ENCODE measurements around the gene S100A2. TPM values are rescaled to one million over a fixed set of nuclear protein-coding genes. Genes with fewer than 3 reads are reported as not detected.
A peak's percentile ranks its signal among the peaks of the same experiment; 100 is the strongest.

The S100A2 gene
- total and polyA plus RNA-seq, 2 of the 8 experiments (the other 6 are each of a cell fraction or from before 2014, with no cell fraction given): 0.86 TPM; not detected in 1

DNA sequence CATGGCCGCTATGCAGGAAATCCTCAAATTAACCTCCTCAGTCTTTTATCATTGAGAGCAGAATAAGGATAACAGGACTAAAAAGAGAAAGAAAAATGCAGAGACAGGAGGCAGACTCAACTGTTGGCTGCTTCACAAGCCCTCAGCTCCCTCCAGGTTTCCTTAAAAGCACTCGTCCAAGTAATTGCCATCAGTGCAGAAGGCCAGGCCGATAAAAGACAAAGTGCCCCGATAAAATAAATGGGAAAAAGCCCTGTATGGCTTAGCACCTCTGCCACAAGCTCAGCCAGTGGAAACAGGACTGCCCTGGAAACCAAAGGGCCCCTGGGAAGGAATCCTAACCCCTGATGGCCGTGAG, 38.0 kb downstream of the S100A2 start:
- no peak for FAIRE-seq
- DNase-seq (ENCODE audit: low read depth in 1 of 2, low spot score in 2 of 2): no peak
- H3K14ac ChIP-seq (ENCODE audit: insufficient read length): no peak overlapping the region
- no peak overlapping the region for H2AFZ ChIP-seq (ENCODE audit: low read length)
- no peaks in the 10 kb centered on the region for H3K79me1 ChIP-seq (ENCODE audit: low read depth, low read length)
- peaks cover 6 to 9% (median 7%) of the 10 kb centered on the region in 4 experiments; a peak in 6 of 7 replicates for H3K4me1 ChIP-seq (replicated peaks in 1 of 4; ENCODE audit: control insufficient read depth in 3 of 4, insufficient read depth in 4 of 4, low read length in 3 of 4)
- H3K27me3 ChIP-seq (replicated peaks in 1 of 4; ENCODE audit: control insufficient read depth in 3 of 4, extremely low read depth in 1 of 4, insufficient read depth in 3 of 4, low read length in 3 of 4): no peaks in the 10 kb centered on the region
- H3K9me3 ChIP-seq (ENCODE audit: insufficient read depth in 2 of 2, low read depth in 1 of 2, low read length in 1 of 2): no peaks in the 10 kb centered on the region
- CTCF ChIA-PET (ENCODE audit: partially characterized antibody): interaction anchor here (0.7 to 4.1 kb wide), 7 partner anchors 9 to 175 kb away, joined by 3 to 19 read pairs (median 6); partner anchors contain the start of genes S100A1 and S100A13
- no peak overlapping the region for H2BK15ac ChIP-seq (ENCODE audit: low read length)
- no peak overlapping the region for H3K27ac ChIP-seq (ENCODE audit: low read depth, low read length)
- H4K91ac ChIP-seq (replicated peaks; ENCODE audit: insufficient read length, low read length): no peak overlapping the region
- H4K8ac ChIP-seq (ENCODE audit: extremely low read depth, insufficient read depth, low read length): no peak overlapping the region
- no peak overlapping the region for H2BK12ac ChIP-seq (ENCODE audit: low read depth, low read length)
- H2BK5ac ChIP-seq (ENCODE audit: low read depth, low read length): peak overlapping the region; percentile 30; the same call in 1 of the 2 replicates
- peaks cover 1% of the 10 kb centered on the region; the same call in 1 of the 2 replicates for H3K23me2 ChIP-seq (ENCODE audit: low read depth, low read length)
- H2BK20ac ChIP-seq (ENCODE audit: low read length): no peak overlapping the region
- no peak overlapping the region for H4K5ac ChIP-seq (ENCODE audit: insufficient read length, low read depth, low read length)
- H3K4me3 ChIP-seq (ENCODE audit: extremely low read depth in 1 of 4, insufficient read depth in 2 of 4, low read depth in 3 of 4, low read length in 4 of 4): no peak overlapping the region
- H4K20me1 ChIP-seq (replicated peaks in 1 of 2; ENCODE audit: control insufficient read depth in 1 of 2, insufficient read depth in 2 of 2, low read length in 2 of 2): no peaks in the 10 kb centered on the region
- H3K79me2 ChIP-seq (ENCODE audit: control insufficient read depth in 1 of 2, insufficient read depth in 2 of 2, low read length in 2 of 2): no peaks in the 10 kb centered on the region
- no peak overlapping the region; the same call in 1 of the 2 replicates for H3K18ac ChIP-seq (ENCODE audit: extremely low read depth, low read length)
- H2BK120ac ChIP-seq (replicated peaks; ENCODE audit: low read depth, low read length): no peak overlapping the region
- no peak overlapping the region for H3K56ac ChIP-seq (replicated peaks; ENCODE audit: insufficient read length, low read depth, low read length)
- WGBS, 2 experiments (ENCODE audit: extremely low coverage in 1 of 2, insufficient coverage in 1 of 2, insufficient read length in 1 of 2, insufficient replicate concordance in 2 of 2, low coverage in 1 of 2, low lambda C conversion rate in 2 of 2, missing lambda C conversion rate in 1 of 2): 88% methylated on average over 5 of the region's 5 CpGs; no CpG with 5 or more reads in 1 of the 2 experiments
- H3K4me2 ChIP-seq (ENCODE audit: insufficient read depth in 1 of 2, low read depth in 2 of 2, low read length in 2 of 2): no peak overlapping the region
- POLR2A ChIA-PET (ENCODE audit: partially characterized antibody): interaction anchor here (1.1 to 1.3 kb wide), 2 partner anchors 12 to 99 kb away, joined by 3 to 4 read pairs; no protein-coding TSS in a partner anchor
- H3K9ac ChIP-seq (replicated peaks in 1 of 4; ENCODE audit: extremely low read depth in 1 of 4, low read depth in 3 of 4, low read length in 3 of 4): no peak overlapping the region
- H3K36me3 ChIP-seq (ENCODE audit: control insufficient read depth in 2 of 4, insufficient read depth in 4 of 4, low read length in 3 of 4): no peaks in the 10 kb centered on the region
- no peak overlapping the region for H3K23ac ChIP-seq (ENCODE audit: insufficient read length)
- H2AK5ac ChIP-seq (ENCODE audit: low read depth, low read length): no peak overlapping the region
- no peak overlapping the region for H3K4ac ChIP-seq (replicated peaks; ENCODE audit: insufficient read length, low read depth, low read length)
- TF ChIP-seq EZH2 (IDR thresholded peaks at IDR 0.05; ENCODE audit: low read depth, low read length, severe bottlenecking) (no peak), RNF2 (IDR thresholded peaks at IDR 0.05; ENCODE audit: borderline replicate concordance, low read depth, low read length, missing control alignments, poor library complexity, severe bottlenecking) (no peak), RAD21 (IDR thresholded peaks at IDR 0.05 in 1 of 2, conservative IDR thresholded peaks at IDR 0.05 in 1 of 2; ENCODE audit: low read depth in 2 of 2, low read length in 2 of 2) (no peak), CHD2 (IDR thresholded peaks at IDR 0.05; ENCODE audit: low read length) (no peak)
- TF ChIP-seq, protein P1, sequence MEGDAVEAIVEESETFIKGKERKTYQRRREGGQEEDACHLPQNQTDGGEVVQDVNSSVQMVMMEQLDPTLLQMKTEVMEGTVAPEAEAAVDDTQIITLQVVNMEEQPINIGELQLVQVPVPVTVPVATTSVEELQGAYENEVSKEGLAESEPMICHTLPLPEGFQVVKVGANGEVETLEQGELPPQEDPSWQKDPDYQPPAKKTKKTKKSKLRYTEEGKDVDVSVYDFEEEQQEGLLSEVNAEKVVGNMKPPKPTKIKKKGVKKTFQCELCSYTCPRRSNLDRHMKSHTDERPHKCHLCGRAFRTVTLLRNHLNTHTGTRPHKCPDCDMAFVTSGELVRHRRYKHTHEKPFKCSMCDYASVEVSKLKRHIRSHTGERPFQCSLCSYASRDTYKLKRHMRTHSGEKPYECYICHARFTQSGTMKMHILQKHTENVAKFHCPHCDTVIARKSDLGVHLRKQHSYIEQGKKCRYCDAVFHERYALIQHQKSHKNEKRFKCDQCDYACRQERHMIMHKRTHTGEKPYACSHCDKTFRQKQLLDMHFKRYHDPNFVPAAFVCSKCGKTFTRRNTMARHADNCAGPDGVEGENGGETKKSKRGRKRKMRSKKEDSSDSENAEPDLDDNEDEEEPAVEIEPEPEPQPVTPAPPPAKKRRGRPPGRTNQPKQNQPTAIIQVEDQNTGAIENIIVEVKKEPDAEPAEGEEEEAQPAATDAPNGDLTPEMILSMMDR (IDR thresholded peaks at IDR 0.05; ENCODE audit: control extremely low read depth in 1 of 3, insufficient read depth in 1 of 3, low read depth in 1 of 3, low read length in 3 of 3): no peak
